ENCODE data around the gene LIN28B.
"Not testable (repeated sequence)": the region's sequence is repeated elsewhere in the genome, so short reads cannot be mapped to it uniquely, and the experiment has no call there.

Gene LIN28B

DNA sequence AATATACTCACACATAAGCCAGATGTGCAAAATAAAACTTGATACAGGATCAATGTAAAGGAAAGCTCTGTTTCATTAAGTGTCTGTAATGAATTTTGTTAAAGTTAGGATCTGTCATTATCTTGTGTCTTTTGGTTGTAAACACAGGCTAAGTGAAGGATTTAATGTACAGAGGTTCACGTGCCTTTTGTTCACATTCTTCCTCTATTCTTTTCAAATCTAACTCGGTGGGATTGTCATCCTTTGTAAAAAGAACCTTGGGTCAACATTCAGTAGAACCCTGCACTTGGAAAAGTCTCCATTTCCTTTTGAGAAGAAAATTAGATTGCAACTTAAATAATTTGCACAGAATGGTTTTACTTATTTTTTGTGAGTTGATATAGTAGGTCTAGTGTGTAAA is 7.7 kb upstream of the LIN28B start:
- TF ChIP-seq, protein P1, sequence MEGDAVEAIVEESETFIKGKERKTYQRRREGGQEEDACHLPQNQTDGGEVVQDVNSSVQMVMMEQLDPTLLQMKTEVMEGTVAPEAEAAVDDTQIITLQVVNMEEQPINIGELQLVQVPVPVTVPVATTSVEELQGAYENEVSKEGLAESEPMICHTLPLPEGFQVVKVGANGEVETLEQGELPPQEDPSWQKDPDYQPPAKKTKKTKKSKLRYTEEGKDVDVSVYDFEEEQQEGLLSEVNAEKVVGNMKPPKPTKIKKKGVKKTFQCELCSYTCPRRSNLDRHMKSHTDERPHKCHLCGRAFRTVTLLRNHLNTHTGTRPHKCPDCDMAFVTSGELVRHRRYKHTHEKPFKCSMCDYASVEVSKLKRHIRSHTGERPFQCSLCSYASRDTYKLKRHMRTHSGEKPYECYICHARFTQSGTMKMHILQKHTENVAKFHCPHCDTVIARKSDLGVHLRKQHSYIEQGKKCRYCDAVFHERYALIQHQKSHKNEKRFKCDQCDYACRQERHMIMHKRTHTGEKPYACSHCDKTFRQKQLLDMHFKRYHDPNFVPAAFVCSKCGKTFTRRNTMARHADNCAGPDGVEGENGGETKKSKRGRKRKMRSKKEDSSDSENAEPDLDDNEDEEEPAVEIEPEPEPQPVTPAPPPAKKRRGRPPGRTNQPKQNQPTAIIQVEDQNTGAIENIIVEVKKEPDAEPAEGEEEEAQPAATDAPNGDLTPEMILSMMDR (IDR thresholded peaks at IDR 0.05; ENCODE audit: low read depth, low read length), result no peak
- in situ Hi-C loops (cut with HindIII; ENCODE audit: low sequenced_read_pairs), result no loop called here
- no peak overlapping the region for H3K4me3 ChIP-seq (ENCODE audit: low read depth, low read length)
- no peak for DNase-seq (ENCODE audit: low read depth, low spot score)

DNA sequence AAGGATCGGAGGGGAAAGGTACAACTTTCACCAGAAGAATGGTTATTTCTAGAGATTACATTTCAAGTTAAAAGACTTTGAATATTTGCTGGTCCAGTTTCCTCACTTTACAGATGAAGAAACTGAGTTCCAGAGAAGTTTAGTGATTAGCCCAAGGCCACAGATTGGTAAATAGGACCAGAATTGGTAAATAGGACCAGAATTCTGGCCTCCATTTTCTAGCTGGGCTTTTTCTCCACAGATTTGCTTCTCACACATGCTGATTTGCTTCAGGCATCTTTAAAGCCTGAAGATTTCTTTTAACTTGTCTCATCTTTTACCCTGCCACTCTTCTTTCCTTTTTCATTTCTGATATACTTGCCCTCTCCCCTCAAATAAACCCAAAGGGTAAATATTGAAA is 5.2 kb upstream of the LIN28B start:
- in situ Hi-C loops (cut with HindIII; ENCODE audit: low sequenced_read_pairs), result no loop called here
- DNase-seq (ENCODE audit: low read depth, low spot score), result no peak
- TF ChIP-seq, protein P1 (IDR thresholded peaks at IDR 0.05; ENCODE audit: low read depth, low read length), result no peak
- H3K4me3 ChIP-seq (ENCODE audit: low read depth, low read length), result no peak overlapping the region

DNA sequence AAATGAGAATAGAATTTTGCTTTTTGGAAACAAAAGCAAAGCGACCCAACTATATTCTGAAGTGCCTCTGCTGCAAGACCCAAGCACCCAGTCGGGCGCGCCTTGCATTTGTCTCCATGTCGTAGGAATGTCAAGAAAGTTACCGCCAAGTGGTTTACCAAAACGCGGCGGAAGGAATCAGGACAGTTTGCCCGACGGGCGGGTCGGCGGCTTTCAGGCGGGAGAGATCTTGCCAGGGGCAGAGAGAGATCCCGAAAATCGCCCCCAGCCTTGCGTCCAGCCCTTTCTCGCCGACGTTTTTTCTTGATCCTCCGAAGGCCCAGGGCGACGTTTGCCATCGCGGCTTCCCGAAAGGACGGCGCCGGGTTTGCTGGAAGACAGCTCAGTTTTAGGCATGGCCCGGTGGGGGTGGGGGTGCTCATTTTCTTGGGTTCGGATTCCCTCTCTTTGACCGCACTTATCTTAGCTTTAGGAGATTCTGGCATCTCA is 4.0 kb upstream of the LIN28B start:
- TF ChIP-seq, protein P1 (IDR thresholded peaks at IDR 0.05; ENCODE audit: low read depth, low read length), result no peak
- DNase-seq (ENCODE audit: low read depth, low spot score), result no peak
- in situ Hi-C loops (cut with HindIII; ENCODE audit: low sequenced_read_pairs), result no loop called here
- no peak overlapping the region for H3K4me3 ChIP-seq (ENCODE audit: low read depth, low read length)

DNA sequence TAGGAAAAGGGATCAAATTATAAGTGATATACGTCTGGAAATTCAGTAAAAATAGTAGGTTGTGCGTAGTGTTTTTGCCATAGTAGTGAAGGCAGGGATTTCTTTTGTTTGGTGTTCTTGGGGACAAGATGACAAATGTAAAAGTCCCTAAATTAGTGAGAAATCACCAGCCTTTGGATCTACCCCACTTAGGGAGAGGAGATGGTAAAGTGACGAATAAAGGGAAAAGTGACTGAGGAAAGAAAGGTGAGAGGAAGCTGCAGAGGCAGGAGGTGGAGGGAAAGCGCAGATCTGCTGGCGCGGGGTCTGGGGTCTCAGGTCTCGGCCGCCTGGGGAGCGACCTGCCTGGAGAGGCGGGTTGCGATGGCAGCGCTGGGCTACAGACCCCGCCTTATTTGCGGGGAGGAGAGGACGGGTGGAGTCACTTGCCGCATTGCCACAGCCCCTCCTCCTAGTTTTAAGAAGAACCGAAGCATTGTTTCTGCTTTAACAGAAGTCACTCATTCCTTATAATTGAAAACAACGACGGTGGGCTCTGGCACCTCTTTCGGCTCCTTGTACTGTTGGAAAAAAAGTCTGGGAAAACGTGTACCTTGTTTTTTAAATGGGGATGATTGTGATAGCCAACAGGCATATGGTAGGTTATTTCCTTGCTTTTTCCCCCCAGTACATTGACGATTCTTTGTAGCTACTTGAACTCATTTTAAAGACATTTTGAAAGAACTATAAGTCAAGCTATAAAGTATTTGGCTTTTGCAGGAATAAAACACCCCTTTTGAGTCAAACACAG is 3.3 kb upstream of the LIN28B start:
- DNase-seq (ENCODE audit: low read depth, low spot score); in situ Hi-C loops (cut with HindIII; ENCODE audit: low sequenced_read_pairs); H3K4me3 ChIP-seq (ENCODE audit: low read depth, low read length): not testable (repeated sequence)

DNA sequence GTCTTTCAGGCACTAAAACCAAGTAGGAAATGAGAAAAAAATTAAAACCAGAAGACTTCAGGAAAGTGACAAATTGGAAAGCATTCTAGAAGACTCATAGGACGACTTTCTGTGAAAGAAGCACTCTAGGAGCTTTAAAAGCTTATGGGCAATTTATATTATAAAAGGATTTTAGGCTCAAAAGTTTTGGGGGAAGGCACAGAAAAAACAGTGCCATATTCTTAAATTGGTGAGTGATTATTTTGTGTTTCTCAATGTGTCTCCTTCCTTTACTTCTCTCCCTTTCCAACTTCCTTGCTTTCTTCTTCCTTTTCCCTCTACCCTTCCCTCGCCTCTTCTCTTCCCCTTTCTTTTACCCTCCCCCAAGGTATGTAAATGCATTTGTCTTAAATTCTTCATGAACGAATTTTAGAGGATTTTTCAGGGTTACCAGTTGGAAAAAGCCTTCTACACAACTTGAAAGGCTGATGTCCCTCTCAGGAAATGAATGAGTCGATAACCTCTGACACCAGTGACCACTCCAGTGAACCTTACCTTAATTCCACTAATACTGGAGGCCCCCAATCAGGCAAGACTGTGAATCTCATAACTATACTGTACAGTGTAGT is 2.6 kb upstream of the LIN28B start:
- TF ChIP-seq, protein P1 (IDR thresholded peaks at IDR 0.05; ENCODE audit: low read depth, low read length), result no peak
- DNase-seq (ENCODE audit: low read depth, low spot score), result no peak
- H3K4me3 ChIP-seq (ENCODE audit: low read depth, low read length), result no peak overlapping the region
- in situ Hi-C loops (cut with HindIII; ENCODE audit: low sequenced_read_pairs), result no loop called here

DNA sequence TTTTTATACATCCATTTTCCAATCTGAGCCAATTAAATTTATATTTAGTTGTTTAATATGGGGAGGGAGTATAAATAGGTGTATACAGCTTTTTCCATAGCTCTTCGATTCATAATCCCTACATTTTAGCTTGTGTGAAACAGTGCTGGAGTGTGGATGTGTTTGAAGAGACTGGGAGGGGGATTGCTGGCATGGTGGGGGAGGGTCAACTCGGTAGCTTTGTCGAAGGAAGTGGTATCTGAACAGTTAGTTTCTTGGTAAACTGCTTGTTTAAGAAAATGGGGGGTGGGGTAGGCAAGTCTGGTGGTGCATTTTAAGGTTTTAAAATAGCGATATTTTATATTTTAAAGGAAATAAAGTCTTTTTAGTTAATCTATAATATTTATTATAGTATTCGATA is 1.4 kb upstream of the LIN28B start:
- in situ Hi-C loops (cut with HindIII; ENCODE audit: low sequenced_read_pairs), result no loop called here
- H3K4me3 ChIP-seq (ENCODE audit: low read depth, low read length), result no peak overlapping the region
- no peak for DNase-seq (ENCODE audit: low read depth, low spot score)
- TF ChIP-seq, protein P1 (IDR thresholded peaks at IDR 0.05; ENCODE audit: low read depth, low read length), result no peak

All from astrocyte of the spinal cord (primary cell).